Stimulated activated CD4-positive, alpha-beta T cell treated with anti-CD3 and anti-CD28 coated beads, Interleukin-1b, Interleukin-23, amount 100 ng/mL, for 48 hours (primary cell): ENCODE results near the gene CTDSP2.
"Not testable (repeated sequence)": the region's sequence is repeated elsewhere in the genome, so short reads cannot be mapped to it uniquely, and the experiment has no call there.

Experiments
- DNase-seq: peaks from one replicate; pipeline ENCODE4 v3.0.0-alpha.2; 2020

The CTDSP2 gene

GRCh38 chr12:57846577-57847319, at the start of gene CTDSP2:
TSS of gene CTDSP2 (minus strand) at chr12:57846729. CDS start at chr12:57846435, 294 bp downstream.
- DNase-seq, result peak; percentile 93

GRCh38 chr12:57896115-57896433, 49.5 kb upstream of the CTDSP2 start:
- no peak for DNase-seq

GRCh38 chr12:57895389-57896114, 49.0 kb upstream of the CTDSP2 start:
- no peak for DNase-seq

- no peak for DNase-seq
Measured at GRCh38 chr12:57894399-57895292, 48.1 kb upstream of the CTDSP2 start.

- no peak for DNase-seq
Measured at GRCh38 chr12:57893431-57894353, 47.2 kb upstream of the CTDSP2 start.

- no peak for DNase-seq
Measured at GRCh38 chr12:57892232-57892972, 45.9 kb upstream of the CTDSP2 start.

- no peak for DNase-seq
Measured at GRCh38 chr12:57891542-57892228, 45.2 kb upstream of the CTDSP2 start.

- DNase-seq, result no peak
Measured at GRCh38 chr12:57890191-57891115, 43.9 kb upstream of the CTDSP2 start.

GRCh38 chr12:57889500-57889989, 43.0 kb upstream of the CTDSP2 start:
- DNase-seq, result no peak

GRCh38 chr12:57888409-57889157, 42.1 kb upstream of the CTDSP2 start:
- DNase-seq, result no peak

- DNase-seq, result no peak
Measured at GRCh38 chr12:57887631-57888408, 41.3 kb upstream of the CTDSP2 start.

GRCh38 chr12:57886964-57887363, 40.4 kb upstream of the CTDSP2 start:
- not testable (repeated sequence) for DNase-seq

GRCh38 chr12:57886542-57886941, 40.0 kb upstream of the CTDSP2 start:
- no peak for DNase-seq

GRCh38 chr12:57885207-57885606, 38.7 kb upstream of the CTDSP2 start:
- DNase-seq, result no peak

- DNase-seq, result no peak
Measured at GRCh38 chr12:57883700-57884099, 37.2 kb upstream of the CTDSP2 start.

- no peak for DNase-seq
Measured at GRCh38 chr12:57883057-57883456, 36.5 kb upstream of the CTDSP2 start.

- DNase-seq, result no peak
Measured at GRCh38 chr12:57882575-57882974, 36.0 kb upstream of the CTDSP2 start.

GRCh38 chr12:57881475-57881874, 34.9 kb upstream of the CTDSP2 start:
- DNase-seq, result no peak
